AG09309 (cell line): ENCODE measurements around the gene CADM1.

Experiments used
- DNase-seq: peaks from one replicate; pipeline ENCODE4 v3.0.0-alpha.2; 2010; ENCODE audit warnings: low read depth
- H3K4me3 ChIP-seq: 2 replicates; pipeline ENCODE4 v1.5.1; 2011; ENCODE audit warnings: mild to moderate bottlenecking, low read depth, low read length, moderate library complexity; ENCODE audit not compliant: control insufficient read depth
- TF ChIP-seq, protein P1 (sequence below): IDR thresholded peaks from 2 replicates; pipeline ENCODE4 v1.5.1; 2011; ENCODE audit warnings: mild to moderate bottlenecking, low read depth, low read length, inconsistent platforms; ENCODE audit not compliant: insufficient read depth, control insufficient read depth; ENCODE audit errors: missing control alignments

Gene CADM1

GRCh38 chr11:115132436-115133228 is 371.6 kb downstream of the CADM1 start:
- TF ChIP-seq, protein P1, sequence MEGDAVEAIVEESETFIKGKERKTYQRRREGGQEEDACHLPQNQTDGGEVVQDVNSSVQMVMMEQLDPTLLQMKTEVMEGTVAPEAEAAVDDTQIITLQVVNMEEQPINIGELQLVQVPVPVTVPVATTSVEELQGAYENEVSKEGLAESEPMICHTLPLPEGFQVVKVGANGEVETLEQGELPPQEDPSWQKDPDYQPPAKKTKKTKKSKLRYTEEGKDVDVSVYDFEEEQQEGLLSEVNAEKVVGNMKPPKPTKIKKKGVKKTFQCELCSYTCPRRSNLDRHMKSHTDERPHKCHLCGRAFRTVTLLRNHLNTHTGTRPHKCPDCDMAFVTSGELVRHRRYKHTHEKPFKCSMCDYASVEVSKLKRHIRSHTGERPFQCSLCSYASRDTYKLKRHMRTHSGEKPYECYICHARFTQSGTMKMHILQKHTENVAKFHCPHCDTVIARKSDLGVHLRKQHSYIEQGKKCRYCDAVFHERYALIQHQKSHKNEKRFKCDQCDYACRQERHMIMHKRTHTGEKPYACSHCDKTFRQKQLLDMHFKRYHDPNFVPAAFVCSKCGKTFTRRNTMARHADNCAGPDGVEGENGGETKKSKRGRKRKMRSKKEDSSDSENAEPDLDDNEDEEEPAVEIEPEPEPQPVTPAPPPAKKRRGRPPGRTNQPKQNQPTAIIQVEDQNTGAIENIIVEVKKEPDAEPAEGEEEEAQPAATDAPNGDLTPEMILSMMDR, result no peak
- H3K4me3 ChIP-seq, result no peak overlapping the region
- no peak for DNase-seq

DNA sequence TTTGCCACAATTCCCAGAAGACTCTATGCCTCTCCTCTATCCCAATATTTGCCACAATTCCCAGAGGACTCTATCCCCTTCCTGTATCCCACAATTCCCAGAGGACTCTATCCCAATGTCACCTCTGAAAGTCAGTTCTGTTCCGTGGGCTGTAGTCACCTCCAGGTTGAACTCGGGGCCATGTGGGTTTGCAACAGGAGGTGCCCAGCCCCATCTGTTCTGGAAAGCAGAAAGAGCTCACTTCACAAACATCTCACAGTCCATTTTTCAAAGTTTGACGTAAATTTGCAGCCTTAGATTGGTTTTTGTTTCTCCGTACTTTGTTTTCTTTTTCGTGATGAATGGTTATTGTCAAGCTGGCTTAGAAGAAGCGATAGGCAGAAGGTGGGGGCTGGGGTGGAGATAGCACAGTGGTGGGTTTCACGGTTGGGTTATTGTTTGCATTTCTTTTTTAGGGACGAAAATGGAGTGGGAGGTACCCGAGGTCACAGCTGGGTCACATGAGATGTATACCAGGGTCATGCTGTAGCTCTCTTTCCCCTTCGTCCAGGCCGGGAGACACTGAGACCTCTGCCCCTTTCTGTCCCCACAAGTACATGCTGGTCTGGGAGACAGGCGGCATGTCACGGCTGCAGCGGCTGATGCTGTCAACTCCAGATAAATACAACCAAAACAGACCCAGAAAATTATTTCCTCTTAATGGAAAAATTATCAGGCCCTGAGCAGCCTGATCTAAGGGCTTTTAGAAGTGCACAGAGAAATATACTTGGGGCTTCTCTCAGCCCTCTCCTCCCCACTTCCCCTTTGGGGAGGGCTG is 374.5 kb downstream of the CADM1 start:
- no peak overlapping the region for H3K4me3 ChIP-seq
- DNase-seq, result no peak
- TF ChIP-seq, protein P1, result no peak

GRCh38 chr11:115128226-115128625 is 376.0 kb downstream of the CADM1 start:
- TF ChIP-seq, protein P1, result no peak
- no peak overlapping the region for H3K4me3 ChIP-seq
- no peak for DNase-seq

DNA sequence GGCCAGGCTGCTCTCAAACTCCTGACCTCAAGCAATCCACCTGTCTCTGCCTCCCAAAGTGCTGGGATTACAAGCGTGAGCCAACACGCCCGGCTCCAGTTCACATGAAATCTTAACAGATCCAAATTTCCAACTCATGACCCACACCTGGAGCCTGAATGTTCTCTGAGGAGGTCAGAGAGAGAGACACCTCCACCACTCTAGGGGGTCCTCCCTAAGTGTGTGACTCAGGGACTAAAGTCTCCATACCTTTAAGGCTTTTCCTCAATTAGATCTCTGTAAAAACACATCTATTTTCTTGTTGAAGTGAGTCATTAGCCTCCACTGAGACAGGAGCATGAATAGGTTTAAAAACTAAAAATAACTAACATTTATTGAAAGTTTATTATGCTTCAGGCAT is 376.4 kb downstream of the CADM1 start:
- TF ChIP-seq, protein P1, result no peak
- DNase-seq, result no peak
- H3K4me3 ChIP-seq, result no peak overlapping the region

DNA sequence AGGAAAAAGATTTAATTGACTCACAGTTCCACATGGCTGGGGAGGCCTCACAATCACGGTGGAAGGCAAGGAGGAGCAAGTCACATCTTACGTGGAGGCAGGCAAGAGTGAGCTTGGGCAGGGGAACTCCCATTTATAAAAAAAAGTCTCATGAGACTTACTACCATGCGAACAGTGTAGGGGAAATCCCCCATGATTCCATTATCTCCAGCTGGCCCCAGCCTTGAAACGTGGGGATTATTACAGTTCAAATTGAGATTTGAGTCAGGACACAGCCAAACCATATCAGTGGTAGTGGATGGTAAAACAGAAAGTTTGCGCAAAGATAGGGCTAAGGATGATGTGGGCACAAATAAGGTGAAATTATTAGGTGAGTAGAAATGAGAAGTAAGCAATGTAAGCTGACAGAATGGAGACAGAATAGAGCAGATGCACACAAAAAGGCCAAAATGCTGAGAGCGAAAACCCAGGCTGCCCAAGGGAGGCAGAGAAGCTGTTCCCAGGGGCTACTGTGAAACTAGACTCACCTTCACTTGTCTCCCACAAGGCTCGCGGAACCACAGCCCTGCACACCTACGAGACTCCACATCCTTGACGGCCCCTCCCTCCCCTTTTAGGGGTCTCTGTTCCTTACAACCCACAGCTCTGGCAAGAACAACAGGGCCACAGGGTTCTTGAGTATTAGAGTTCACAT is 377.6 kb downstream of the CADM1 start:
- TF ChIP-seq, protein P1, result no peak
- DNase-seq, result no peak
- no peak overlapping the region for H3K4me3 ChIP-seq

- H3K4me3 ChIP-seq, result no peak overlapping the region
- DNase-seq, result no peak
- TF ChIP-seq, protein P1, result no peak
Observed at GRCh38 chr11:115126092-115126491, 378.1 kb downstream of the CADM1 start.
